Effector memory CD4-positive, alpha-beta T cell (primary cell): Measurements from ENCODE around the gene CYP27B1.

Experiments
- DNase-seq, 3 donors: peaks; one replicate each; pipeline ENCODE4 v3.0.0-alpha.2; 2020
- H3K27ac ChIP-seq: 2 replicates; pipeline ENCODE4 v1.7.0; 2013; ENCODE audit warnings: mild to moderate bottlenecking, low read length, moderate library complexity; ENCODE audit not compliant: insufficient read depth, poor library complexity, severe bottlenecking
- H3K27me3 ChIP-seq: replicated peaks from 2 replicates; pipeline ENCODE4 v1.7.0; 2013; ENCODE audit warnings: mild to moderate bottlenecking, low read length; ENCODE audit not compliant: insufficient read depth, control insufficient read depth, poor library complexity, severe bottlenecking
- H3K36me3 ChIP-seq: 2 replicates; pipeline ENCODE4 v1.7.0; 2013; ENCODE audit warnings: mild to moderate bottlenecking, low read length, moderate library complexity; ENCODE audit not compliant: control insufficient read depth, insufficient read depth
- H3K4me1 ChIP-seq: 2 replicates; pipeline ENCODE4 v1.7.0; 2013; ENCODE audit warnings: low read length, mild to moderate bottlenecking; ENCODE audit not compliant: control insufficient read depth, insufficient read depth, poor library complexity, severe bottlenecking
- H3K4me3 ChIP-seq: 2 replicates; pipeline ENCODE4 v1.7.0; 2013; ENCODE audit warnings: low read length, low read depth, mild to moderate bottlenecking; ENCODE audit not compliant: insufficient read depth, poor library complexity, severe bottlenecking
- H3K9me3 ChIP-seq: 2 replicates; pipeline ENCODE4 v1.7.0; 2013; ENCODE audit warnings: mild to moderate bottlenecking, low read length, moderate library complexity; ENCODE audit not compliant: control insufficient read depth
- total RNA-seq, 3 donors: gene quantifications; one replicate each; lab custom pipeline; 2026; lab: John Stamatoyannopoulos, UW

Gene CYP27B1, protein sequence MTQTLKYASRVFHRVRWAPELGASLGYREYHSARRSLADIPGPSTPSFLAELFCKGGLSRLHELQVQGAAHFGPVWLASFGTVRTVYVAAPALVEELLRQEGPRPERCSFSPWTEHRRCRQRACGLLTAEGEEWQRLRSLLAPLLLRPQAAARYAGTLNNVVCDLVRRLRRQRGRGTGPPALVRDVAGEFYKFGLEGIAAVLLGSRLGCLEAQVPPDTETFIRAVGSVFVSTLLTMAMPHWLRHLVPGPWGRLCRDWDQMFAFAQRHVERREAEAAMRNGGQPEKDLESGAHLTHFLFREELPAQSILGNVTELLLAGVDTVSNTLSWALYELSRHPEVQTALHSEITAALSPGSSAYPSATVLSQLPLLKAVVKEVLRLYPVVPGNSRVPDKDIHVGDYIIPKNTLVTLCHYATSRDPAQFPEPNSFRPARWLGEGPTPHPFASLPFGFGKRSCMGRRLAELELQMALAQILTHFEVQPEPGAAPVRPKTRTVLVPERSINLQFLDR
- total RNA-seq: 0.52 to 1.7 (median 1.5) reads per million in 3 donors

DNA sequence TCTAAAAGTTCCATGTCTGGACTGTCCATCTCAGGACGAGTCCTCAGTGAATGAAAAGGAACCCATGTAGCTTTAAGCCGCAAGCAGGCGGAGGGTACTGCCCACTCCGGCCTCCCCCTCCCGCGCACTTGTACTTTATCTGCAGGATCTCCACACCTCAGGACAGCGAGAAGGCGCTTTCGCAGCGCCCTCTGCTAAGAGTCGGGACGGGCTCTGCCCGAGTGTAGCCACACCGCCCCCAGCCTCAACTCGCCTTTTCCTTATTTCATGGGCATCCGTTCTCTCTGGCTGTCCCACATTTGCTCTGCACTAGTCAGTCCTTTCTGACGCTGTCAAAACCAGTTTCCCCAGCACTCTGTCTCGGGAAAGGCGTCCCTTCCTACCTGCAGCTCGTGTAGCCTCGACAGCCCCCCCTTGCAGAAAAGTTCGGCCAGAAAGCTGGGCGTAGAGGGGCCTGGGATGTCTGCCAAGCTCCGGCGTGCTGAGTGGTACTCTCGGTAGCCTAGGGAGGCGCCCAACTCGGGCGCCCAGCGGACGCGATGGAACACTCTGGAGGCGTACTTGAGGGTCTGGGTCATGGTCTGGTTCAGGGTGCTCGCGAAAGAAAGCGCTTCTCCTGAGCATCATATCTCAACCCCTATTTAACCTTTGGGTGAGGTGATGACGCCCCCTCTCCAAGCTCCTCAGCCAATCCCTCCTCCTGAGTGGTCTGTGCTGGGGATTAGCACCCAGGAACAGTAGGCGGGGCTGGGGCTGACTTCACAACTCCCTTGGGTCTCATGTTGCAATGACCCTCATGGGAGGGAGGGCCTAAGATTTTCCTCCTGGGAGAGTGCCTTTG is at the start of gene CYP27B1:
CYP27B1 (minus strand) TSS at position 615 of the 841 bp plus-strand sequence; CDS start at position 578, 37 bp downstream.
- DNase-seq: no peak
- H3K36me3 ChIP-seq: peaks cover 3% of the 10 kb centered on the region
- no peaks in the 10 kb centered on the region for H3K9me3 ChIP-seq
- H3K4me1 ChIP-seq: peaks cover 29% of the 10 kb centered on the region
- H3K27ac ChIP-seq: no peak within 1 kb of the TSS
- H3K27me3 ChIP-seq: peaks cover 19% of the 10 kb centered on the region
- H3K4me3 ChIP-seq: peak within 1 kb of the TSS; percentile 68

DNA sequence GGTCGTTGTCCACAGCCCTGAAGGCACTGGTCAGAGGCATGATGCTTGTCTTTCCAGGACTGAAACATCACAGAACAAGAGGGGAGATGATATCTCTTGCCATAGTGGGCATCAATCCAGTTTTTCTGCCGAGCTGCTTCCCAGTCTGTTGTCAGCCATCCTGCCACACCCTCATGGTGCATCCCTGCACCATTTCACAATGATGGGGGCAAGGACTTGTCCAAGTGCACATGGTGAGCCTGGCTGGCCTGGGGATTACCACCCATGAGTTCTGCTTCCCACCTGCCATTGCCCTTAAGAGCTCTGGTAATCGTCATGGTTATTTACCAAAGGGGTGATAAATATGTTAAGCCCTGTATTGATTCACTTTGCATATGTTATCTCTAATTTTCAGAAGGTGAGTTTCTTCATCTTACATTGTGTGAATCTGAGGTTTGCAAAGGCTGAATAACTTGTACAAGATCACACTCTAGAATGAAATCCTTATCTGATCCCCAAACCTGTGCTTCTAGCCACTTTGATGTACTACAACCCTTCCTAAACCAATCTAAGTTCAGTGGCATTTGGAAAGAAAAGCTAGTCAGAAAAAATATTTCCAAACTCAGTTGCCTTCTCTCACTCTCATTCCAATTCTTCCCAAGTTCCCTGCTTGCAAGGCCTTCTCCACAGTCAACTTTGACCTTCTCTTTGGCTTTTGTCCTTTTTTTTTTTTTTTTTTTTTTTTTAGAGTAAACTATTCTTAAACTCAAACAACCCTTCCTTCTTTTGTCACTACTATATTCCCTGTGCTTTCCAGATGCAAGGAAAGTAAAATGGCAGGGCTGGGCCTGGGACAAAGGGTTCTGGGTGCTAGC is 49.4 kb upstream of the CYP27B1 start:
- no peak for DNase-seq
- Histone ChIP-seq H3K4me3 (no peak overlapping the region), H3K4me1 (no peaks in the 10 kb centered on the region), H3K36me3 (peaks cover 5% of the 10 kb centered on the region), H3K9me3 (no peaks in the 10 kb centered on the region), H3K27ac (no peak overlapping the region), H3K27me3 (no peaks in the 10 kb centered on the region)

DNA sequence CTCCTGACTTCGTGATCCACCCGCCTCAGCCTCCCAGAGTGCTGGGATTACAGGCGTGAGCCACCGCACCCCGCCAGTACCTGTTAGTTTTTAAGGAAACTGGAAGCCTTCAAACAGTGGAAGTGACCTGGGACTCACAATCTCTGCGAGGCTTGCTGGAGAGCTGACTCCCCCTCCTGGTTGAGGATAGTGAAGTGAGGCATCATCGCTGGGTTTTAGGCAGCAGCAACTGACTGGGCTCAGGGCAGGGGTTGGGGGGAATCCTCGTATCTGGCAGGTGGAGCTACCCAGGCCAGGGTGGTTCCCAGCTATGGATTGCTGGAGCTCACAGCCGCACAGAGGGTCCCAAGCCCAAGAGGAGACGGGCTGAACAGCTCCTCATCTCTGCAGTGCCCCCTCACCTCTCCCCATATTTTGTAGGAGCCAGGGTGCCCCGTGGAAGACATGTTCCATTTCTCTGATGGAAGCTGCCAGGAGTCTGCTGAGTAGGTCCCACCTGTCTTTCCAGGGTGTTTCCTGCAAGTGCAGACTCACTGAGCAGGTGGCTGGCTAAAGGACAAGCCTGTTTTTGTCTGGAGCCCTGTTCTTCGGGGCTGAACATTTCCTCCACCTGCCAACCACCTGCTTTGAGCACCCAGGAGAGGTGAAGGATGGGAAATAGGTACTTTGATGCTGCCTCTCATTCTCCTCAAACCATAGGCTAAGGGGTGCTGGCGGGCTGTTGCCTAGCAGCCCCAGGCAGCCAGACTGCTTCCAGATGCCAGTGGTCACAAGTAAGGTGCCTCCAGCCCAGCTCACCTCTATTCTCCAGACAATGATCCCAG is 48.5 kb upstream of the CYP27B1 start:
- no peak overlapping the region for H3K27ac ChIP-seq
- no peaks in the 10 kb centered on the region for H3K9me3 ChIP-seq
- no peaks in the 10 kb centered on the region for H3K4me1 ChIP-seq
- H3K27me3 ChIP-seq: no peaks in the 10 kb centered on the region
- DNase-seq: no peak
- H3K4me3 ChIP-seq: no peak overlapping the region
- peaks cover 7% of the 10 kb centered on the region for H3K36me3 ChIP-seq

DNA sequence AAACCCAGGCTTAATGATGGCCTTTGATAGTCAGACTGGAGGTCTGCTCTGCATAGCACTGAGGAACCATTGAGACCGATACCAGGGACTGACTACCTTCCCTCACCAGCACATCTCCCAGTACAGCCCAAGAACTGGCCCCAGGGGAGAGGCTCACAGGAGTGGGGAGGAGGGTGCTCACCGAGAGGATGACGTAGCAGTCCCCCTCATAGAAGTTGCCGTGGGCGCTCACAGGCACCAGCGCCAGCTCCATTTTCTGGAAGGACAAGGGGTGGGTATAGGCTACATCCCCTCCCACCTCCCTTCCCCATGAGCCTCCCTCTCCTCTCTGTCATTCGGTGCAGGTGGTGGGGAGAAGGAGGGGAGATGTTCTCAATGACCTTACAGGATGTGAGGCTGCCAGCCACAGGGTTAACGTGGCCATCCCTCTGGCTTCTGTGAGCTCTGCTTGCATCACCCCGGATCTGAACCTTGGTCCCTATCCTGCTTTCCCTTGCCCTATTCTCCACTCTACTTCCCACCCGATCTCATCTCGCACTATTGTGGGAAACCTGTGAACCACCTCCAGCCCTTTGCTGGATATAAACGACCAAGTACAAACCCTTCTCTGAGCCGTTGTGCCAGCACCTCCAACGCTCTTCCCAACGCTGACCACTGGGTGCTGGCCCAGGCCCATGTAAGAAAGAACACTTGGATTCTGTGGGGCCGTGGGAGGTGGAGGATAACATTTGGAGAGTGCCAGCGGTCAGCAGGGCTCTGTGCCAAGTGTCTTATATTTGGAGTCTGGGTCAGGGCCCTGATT is 47.3 kb upstream of the CYP27B1 start:
- Histone ChIP-seq H3K27me3 (no peaks in the 10 kb centered on the region), H3K36me3 (peaks cover 11% of the 10 kb centered on the region), H3K27ac (no peak overlapping the region), H3K9me3 (no peaks in the 10 kb centered on the region), H3K4me1 (no peaks in the 10 kb centered on the region), H3K4me3 (no peak overlapping the region)
- DNase-seq: no peak

DNA sequence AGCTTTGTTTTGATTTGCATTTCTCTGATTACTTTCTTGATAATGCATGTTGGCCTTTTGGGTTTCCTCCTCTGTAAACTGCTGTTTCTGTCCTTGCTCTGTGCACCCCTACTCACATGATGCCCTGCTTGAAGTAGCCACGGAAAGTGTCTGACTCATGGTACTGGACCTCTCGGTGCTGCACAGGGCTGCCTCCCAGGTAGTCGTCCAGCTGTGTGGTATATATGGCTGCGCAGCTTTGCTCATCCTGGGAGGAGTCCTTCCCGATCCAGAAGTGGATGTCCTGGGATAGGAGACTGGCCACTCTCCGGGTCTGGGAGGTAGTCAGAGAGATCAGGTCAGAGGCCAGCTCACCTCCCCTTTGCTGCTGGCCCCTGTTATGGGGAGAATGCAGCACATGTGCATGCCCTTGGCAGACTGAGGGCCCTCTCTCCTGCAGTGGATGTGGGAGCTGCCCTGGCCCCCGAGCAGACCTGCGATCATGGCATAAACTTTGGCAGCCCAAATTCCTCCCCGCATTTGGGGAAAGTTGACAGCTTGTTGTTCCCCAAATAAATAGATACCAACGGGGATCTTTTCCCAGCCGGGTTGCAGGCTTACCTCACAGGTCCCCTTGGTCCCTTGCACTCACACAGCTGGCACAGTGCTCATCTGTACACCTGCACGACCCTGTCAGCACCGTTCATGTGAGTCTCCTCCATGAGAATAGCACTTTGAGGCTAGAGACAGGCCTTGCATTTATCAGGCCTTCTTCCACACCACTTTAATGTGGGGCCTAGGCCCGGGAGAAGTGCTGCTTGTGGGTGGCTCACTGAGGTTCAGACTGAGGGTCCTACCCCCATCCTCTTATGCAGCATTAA is 46.5 kb upstream of the CYP27B1 start:
- no peak for DNase-seq
- H3K9me3 ChIP-seq: no peaks in the 10 kb centered on the region
- H3K4me3 ChIP-seq: no peak overlapping the region
- H3K36me3 ChIP-seq: peaks cover 15% of the 10 kb centered on the region
- no peaks in the 10 kb centered on the region for H3K4me1 ChIP-seq
- no peak overlapping the region for H3K27ac ChIP-seq
- H3K27me3 ChIP-seq: no peaks in the 10 kb centered on the region

DNA sequence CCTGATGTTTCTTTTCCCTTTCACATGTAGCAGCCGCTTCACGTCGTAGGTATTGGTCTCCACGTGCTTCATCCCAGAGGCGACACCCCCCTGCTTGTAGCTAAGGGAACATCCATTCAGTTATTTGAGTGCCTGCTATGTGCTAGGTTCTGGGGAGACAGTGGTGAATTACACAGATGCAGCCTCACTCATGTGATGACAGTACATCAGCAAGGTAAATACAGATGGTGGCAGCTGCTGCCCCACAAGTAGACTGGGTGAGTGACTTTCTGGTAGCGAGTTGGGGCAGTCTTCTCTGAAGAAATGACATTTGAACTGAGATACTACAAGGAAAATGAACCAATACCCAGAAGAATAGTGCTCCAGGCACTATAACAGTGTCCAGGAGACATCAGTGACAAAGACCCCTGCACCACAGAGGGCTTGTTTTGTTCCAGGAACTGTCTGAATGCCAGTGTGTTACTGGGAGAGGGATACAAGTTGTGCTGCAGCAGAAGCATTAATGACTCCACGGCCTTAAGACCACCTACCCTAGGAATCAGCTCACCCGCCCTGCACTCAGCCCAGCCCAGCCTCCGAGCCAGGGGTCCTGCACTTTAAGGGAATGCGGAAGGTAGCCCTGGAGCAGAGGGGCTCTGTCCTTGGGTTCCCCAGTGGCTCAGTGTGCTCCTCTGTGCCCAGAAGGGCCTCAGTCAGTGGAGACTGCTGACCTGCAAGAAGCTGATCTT is 44.3 kb upstream of the CYP27B1 start:
- Histone ChIP-seq H3K36me3 (peaks cover 24% of the 10 kb centered on the region), H3K9me3 (no peaks in the 10 kb centered on the region), H3K4me1 (no peaks in the 10 kb centered on the region), H3K27me3 (no peaks in the 10 kb centered on the region), H3K4me3 (no peak overlapping the region), H3K27ac (no peak overlapping the region)
- no peak for DNase-seq

DNA sequence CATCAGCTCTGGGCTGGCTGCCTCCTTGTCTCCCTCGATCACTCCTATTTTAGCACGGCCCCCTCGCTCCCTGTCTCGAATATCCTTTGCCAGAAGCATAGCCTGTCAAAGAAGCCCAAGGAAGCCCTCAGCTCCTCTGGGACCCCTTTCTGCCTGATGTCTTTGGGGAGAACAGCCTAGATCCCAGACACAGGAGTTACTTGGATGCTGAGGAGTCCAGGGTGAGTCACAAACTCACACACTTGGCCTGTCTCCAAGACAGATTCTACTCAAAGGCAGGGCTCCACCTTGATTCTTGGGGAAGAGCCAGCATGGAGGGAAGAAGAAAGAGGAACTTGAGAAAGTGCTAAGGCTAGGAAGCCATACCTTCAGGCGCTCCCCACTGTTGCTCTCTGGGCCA is 43.6 kb upstream of the CYP27B1 start:
- H3K27me3 ChIP-seq: no peaks in the 10 kb centered on the region
- no peaks in the 10 kb centered on the region for H3K4me1 ChIP-seq
- no peaks in the 10 kb centered on the region for H3K9me3 ChIP-seq
- no peak overlapping the region for H3K4me3 ChIP-seq
- H3K36me3 ChIP-seq: peaks cover 24% of the 10 kb centered on the region
- DNase-seq: no peak
- no peak overlapping the region for H3K27ac ChIP-seq

DNA sequence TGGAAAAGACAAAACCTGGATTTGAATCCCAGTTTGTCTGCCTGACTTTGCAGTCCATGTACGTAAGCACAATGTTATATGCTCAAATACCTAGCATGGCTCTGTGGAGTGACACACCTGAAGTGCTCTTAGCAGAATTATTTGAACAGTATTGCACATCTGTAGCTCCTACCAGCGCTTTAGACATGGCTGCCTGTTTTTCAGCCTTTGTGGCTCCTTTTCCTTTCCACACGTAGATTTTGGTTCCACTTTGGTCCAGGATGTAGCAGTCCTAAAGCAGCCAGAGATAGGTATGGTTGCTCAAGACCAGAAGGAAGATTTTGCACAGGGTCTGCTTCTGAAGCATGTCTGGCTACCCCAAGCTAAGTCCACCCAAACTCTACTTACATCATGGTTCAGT is 42.5 kb upstream of the CYP27B1 start:
- peaks cover 25% of the 10 kb centered on the region for H3K36me3 ChIP-seq
- H3K27ac ChIP-seq: no peak overlapping the region
- H3K9me3 ChIP-seq: no peaks in the 10 kb centered on the region
- H3K27me3 ChIP-seq: no peaks in the 10 kb centered on the region
- no peaks in the 10 kb centered on the region for H3K4me1 ChIP-seq
- H3K4me3 ChIP-seq: no peak overlapping the region
- DNase-seq: no peak
